ENCODE results near the gene SHC3.

The SHC3 gene

DNA sequence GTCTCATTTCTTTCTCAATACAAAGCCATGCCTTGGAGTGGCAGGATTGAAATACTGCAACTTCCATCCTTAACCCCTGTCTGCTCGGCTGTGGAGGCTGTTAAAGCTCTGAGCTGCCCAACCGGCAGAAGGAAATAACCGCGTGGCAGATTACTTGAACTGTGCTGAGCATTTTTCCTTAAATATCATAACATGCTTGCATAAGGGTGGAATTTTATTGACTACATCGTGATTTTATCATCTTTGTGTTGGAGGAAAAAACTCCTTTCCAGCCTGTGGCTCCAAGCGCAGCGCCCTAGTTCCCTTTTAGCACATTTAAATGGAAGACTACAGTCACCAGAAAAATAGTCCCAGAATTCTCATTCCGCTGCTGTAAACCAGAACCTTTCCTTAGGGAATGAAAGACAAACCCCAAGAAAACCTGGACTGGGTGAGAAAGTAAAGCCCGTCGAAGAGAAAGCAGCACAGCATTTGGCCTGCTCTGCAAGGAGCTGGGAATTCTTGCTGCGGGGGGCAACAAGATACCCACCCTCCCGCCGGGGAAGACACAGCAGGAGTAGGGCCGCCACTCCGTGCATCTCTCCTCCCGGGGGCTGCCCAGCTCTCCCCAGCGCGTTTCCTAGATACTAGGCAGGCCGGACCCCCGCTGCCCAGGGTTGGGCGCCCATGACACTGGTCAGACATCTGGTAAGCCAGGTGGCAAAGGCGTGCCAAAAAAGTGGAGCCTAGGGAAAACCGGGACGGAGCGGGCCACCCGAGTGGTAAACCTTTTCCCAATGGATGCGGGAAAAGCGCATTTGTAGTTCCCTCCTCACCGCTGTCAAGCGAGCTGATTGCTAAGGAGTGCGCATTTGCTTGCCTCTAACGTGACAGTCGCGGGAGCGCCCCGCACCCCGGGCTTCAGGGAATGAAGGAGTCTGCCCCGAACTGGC, 1.3 kb downstream of the SHC3 start:
- TF ChIP-seq RAD21 (IDR thresholded peaks at IDR 0.05; ENCODE audit: low read depth) (no peak), FOXM1 (IDR thresholded peaks at IDR 0.05; ENCODE audit: borderline replicate concordance, low read depth) (no peak), TEAD4 (IDR thresholded peaks at IDR 0.05) (no peak), ZBTB7A (IDR thresholded peaks at IDR 0.05; ENCODE audit: low read depth) (no peak), EGR1 (IDR thresholded peaks at IDR 0.05) (no peak), CREB1 (IDR thresholded peaks at IDR 0.05; ENCODE audit: low read depth) (no peak), NFIC (IDR thresholded peaks at IDR 0.05) (no peak), TCF12 (IDR thresholded peaks at IDR 0.05; ENCODE audit: low read depth) (no peak)
- TF ChIP-seq, protein P1, sequence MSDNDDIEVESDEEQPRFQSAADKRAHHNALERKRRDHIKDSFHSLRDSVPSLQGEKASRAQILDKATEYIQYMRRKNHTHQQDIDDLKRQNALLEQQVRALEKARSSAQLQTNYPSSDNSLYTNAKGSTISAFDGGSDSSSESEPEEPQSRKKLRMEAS (IDR thresholded peaks at IDR 0.05), result no peak
- TF ChIP-seq, protein P2, sequence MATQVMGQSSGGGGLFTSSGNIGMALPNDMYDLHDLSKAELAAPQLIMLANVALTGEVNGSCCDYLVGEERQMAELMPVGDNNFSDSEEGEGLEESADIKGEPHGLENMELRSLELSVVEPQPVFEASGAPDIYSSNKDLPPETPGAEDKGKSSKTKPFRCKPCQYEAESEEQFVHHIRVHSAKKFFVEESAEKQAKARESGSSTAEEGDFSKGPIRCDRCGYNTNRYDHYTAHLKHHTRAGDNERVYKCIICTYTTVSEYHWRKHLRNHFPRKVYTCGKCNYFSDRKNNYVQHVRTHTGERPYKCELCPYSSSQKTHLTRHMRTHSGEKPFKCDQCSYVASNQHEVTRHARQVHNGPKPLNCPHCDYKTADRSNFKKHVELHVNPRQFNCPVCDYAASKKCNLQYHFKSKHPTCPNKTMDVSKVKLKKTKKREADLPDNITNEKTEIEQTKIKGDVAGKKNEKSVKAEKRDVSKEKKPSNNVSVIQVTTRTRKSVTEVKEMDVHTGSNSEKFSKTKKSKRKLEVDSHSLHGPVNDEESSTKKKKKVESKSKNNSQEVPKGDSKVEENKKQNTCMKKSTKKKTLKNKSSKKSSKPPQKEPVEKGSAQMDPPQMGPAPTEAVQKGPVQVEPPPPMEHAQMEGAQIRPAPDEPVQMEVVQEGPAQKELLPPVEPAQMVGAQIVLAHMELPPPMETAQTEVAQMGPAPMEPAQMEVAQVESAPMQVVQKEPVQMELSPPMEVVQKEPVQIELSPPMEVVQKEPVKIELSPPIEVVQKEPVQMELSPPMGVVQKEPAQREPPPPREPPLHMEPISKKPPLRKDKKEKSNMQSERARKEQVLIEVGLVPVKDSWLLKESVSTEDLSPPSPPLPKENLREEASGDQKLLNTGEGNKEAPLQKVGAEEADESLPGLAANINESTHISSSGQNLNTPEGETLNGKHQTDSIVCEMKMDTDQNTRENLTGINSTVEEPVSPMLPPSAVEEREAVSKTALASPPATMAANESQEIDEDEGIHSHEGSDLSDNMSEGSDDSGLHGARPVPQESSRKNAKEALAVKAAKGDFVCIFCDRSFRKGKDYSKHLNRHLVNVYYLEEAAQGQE (IDR thresholded peaks at IDR 0.05; ENCODE audit: low read depth), result no peak

DNA sequence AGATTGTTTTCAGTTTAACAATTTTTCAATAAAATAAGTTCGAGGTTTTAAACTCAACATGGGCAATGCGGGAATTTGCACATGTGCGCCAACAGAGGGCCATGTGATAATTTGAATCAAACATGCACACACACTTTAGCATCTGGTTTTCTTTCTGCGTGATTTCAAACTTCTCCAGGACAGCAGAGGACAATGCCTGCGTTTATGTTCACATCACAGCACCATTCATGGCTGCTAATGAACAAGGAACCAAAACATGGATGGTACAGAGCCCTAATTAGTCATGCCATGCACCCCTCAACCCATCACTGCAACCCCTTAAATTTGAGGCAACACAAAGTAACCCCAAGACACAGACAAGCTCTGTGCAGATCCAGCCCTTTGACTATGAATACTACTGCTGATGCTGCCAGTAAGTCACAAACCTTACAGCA, 2.8 kb downstream of the SHC3 start:
- TF ChIP-seq TAF1 (IDR thresholded peaks at IDR 0.05; ENCODE audit: low read depth) (no peak), FOXM1 (IDR thresholded peaks at IDR 0.05; ENCODE audit: borderline replicate concordance, low read depth) (no peak), NFIC (IDR thresholded peaks at IDR 0.05) (no peak), YY1 (IDR thresholded peaks at IDR 0.05; ENCODE audit: low read depth) (no peak), CREB1 (IDR thresholded peaks at IDR 0.05; ENCODE audit: low read depth) (no peak), EP300 (IDR thresholded peaks at IDR 0.05; ENCODE audit: borderline replicate concordance) (no peak), RAD21 (IDR thresholded peaks at IDR 0.05; ENCODE audit: low read depth) (no peak), TEAD4 (IDR thresholded peaks at IDR 0.05) (no peak), EGR1 (IDR thresholded peaks at IDR 0.05) (no peak), CEBPB (IDR thresholded peaks at IDR 0.05) (no peak), TCF12 (IDR thresholded peaks at IDR 0.05; ENCODE audit: low read depth) (no peak), ZBTB7A (IDR thresholded peaks at IDR 0.05; ENCODE audit: low read depth) (no peak)
- TF ChIP-seq, protein P3, sequence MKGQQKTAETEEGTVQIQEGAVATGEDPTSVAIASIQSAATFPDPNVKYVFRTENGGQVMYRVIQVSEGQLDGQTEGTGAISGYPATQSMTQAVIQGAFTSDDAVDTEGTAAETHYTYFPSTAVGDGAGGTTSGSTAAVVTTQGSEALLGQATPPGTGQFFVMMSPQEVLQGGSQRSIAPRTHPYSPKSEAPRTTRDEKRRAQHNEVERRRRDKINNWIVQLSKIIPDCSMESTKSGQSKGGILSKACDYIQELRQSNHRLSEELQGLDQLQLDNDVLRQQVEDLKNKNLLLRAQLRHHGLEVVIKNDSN (IDR thresholded peaks at IDR 0.05), result no peak
- TF ChIP-seq, protein P1 (IDR thresholded peaks at IDR 0.05), result no peak
- TF ChIP-seq, protein P2 (IDR thresholded peaks at IDR 0.05; ENCODE audit: low read depth), result no peak

DNA sequence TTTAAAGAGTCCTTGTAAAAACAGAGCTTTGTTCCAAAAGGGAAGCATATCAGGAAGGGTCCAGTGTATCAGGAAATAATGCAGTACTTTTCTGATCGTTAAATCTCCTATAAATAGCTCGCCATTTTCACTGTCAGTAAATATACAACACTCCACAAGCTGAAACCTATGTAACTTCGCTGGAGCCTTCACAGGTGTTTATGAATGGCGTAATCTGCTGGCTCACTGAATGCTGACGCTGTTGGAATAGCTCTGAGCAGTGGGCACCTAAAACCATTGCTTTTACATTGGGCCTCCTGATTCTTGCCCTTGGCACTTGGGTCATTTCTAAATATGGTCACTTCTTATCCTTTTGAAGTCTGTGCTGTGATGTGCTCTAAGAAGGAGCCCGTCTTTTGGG, 4.3 kb downstream of the SHC3 start:
- TF ChIP-seq RAD21 (IDR thresholded peaks at IDR 0.05; ENCODE audit: low read depth) (no peak), YY1 (IDR thresholded peaks at IDR 0.05; ENCODE audit: low read depth) (no peak)
- TF ChIP-seq, protein P1 (IDR thresholded peaks at IDR 0.05), result no peak

DNA sequence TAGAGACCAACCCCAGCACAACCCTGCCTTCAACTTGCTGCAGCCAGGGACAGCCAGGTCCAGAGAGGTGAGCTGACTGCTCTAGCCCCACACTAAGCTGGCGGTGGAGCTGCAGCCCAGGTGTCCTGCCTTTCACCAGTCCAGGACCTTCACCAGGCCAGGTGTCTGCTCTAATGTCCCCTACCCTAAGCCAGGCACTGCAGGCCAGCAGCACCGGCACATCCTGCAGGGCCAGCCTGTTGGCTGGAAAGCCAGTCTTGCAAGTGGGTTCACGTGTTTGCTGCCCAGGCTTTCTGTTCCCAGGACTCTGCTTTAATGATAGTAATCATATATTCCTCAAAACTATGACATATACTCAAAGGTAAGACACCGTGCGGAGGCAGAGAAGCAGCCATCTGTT, 5.5 kb downstream of the SHC3 start:
- TF ChIP-seq NFIC (IDR thresholded peaks at IDR 0.05) (no peak), TEAD4 (IDR thresholded peaks at IDR 0.05) (no peak), FOXM1 (IDR thresholded peaks at IDR 0.05; ENCODE audit: borderline replicate concordance, low read depth) (no peak), ZBTB7A (IDR thresholded peaks at IDR 0.05; ENCODE audit: low read depth) (no peak), CREB1 (IDR thresholded peaks at IDR 0.05; ENCODE audit: low read depth) (no peak), YY1 (IDR thresholded peaks at IDR 0.05; ENCODE audit: low read depth) (no peak), TCF12 (IDR thresholded peaks at IDR 0.05; ENCODE audit: low read depth) (no peak), TAF1 (IDR thresholded peaks at IDR 0.05; ENCODE audit: low read depth) (no peak), EP300 (IDR thresholded peaks at IDR 0.05; ENCODE audit: borderline replicate concordance) (no peak), RAD21 (IDR thresholded peaks at IDR 0.05; ENCODE audit: low read depth) (no peak), EGR1 (IDR thresholded peaks at IDR 0.05) (no peak)
- TF ChIP-seq, protein P2 (IDR thresholded peaks at IDR 0.05; ENCODE audit: low read depth), result no peak

Data from Ishikawa (cell line).